HG03175 (cell line): ENCODE data around the gene ACOT9.
"Not testable (repeated sequence)": the region's sequence is repeated elsewhere in the genome, so short reads cannot be mapped to it uniquely, and the experiment has no call there.

Source experiments
- ATAC-seq: cut with Tn5 transposase; IDR thresholded peaks from one replicate; pipeline ENCODE4 v1.9.1; 2021; ENCODE audit warnings: mild to moderate bottlenecking, moderate library complexity; ENCODE audit not compliant: unreplicated experiment

ACOT9 gene

DNA sequence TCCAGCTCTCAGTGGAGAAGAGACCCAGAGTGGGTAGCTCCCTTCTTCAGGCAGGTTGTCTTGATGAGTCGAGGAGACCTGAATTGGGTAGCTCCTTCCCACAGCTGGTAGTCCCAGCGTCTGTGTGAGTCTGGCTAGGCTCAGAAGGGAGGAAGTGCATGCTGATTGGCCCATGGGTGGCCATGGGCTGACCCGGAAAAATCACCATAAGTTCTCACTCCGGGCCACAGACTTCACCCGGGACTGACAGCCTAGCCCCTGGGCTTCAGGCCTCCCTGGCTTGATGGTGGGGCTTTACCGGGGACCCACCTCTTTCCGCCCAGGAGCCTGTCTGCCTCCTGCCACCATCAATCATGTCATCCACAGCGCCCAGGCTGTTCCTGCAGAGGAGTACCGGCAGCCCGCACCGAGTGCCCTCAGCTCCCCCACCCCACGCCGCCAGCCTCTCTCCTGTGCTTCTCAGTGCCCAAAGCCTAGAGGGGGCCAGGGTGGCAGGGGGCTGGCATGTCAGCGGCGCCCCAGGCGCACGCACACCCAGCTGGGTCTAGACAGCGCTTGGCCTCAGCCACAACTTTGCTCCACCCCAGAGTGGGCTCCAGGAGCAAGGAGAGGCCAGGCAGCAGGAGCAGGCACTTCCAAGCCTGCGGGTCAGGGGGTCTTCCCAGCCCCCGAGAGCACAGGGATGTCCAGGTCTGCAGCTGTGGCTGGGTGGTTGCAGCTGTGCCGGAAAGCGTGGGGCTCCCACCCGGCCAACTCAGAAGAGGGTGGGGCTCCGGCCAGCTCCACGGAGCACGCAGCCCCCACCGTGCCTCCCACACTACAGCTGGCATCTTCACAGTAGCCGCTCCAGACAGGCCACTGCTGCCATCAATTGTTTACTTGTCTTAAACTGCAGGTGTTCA, 23.8 kb upstream of the ACOT9 start:
- ATAC-seq = peak; percentile 76

DNA sequence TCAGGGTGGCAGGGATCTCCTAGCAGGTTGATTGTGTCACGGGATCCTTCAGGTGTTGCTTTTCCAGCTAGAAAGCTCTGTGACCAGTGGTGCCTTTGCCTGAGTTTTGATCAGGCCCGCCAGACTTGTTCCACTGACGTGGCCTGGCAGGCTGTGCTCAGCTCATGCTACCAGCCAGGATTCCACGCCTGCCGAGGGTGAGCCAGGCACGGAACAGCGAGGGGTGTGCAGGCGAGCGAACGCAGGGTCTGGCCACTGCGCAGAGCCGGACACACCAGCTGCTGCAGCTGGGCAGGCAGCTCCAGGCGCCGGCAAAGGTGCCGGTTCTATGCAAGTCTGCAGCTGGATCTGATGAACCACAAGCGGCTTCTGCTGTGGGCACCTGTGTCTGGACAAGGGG, 22.8 kb upstream of the ACOT9 start:
- ATAC-seq = no peak

DNA sequence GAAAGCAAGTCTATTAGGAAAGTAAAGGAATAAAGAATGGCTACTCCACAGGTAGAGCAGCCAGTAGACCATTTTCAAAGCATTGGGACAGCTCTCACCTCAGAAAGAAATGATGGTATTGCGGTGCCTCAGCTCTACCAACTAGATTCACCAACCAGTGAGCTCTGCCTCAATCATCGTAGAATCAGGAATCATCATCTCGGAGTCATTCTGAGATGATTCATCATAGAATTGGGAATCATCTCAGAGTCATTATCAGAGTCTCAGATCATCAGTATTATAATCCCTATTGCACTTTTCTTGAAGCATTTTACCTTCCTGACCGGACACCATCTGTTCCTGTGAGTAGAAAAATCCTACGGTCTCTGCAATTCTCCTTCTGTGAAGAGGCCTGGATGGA, 22.4 kb upstream of the ACOT9 start:
- ATAC-seq = no peak

DNA sequence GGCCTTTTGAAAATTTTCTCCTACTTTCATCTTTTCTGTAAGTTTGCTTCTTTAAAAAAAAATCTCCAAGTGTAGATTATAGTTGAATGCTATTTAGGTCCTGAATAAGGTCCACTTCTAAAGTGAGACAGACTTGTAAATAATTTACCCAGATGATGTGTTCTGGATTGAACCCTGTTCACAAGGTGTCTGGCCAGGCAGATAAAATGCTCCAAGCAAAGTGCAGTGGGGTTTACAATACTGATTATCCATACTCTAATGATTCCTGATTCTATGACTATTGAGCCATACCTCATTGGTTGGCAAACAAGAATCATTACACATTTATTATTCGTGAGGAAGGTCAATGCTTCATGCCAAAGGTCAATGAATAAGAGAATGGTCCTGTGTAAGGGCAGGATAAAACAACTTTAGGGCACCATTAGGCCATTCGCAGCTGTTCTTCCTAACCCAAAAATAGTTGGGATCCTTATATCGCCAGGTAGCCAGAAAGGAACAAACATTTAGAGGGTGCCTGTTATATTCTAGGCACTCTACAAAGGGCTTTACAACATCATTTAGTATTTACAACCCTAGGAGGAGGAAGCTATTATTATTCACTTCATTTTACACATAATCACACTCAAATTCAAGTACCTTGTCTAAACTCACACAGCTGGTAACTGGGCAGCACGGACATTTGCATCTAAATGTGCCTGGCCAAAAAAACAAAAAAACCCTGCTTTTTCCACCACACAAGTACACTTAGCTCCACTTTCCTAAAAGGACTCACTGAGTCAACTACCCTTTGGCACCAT, 21.3 kb upstream of the ACOT9 start:
- ATAC-seq = no peak

DNA sequence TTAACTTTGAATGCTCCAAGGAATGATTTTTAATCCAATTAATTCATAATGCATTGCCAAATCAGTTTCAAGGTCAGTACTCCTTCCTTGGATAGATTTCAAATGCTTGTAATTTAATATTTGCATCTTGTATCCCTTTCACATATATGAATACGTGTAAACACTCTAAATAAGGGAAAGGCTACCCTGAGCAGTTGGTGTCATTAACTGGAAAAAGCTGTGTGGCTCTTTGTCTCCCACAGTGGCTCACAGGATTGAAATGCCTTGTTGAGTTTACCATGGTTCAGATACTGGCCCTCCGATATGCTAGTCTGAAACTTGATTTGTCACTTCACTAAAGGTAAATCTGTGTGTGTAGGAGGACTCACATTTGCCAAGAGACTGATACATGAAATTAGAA, 16.7 kb upstream of the ACOT9 start:
- no peak for ATAC-seq

DNA sequence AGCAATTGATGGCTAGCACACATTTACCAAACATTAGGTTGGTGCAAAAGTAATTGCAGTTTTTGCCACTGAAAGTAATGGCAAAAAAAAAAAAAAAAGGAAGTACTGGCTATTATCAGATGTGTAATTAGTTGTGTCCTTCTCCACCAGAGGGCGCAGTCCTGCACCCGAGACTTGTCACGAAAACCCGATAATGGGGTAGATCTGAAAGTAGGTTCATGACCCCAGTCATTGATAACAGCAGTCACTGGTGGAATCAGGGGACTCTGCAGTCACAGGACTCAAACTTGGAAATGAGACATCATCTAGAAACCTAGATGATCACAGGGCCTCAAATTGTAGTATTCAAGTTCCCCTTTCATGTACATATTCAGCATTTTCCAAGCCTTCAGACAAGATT, 13.1 kb upstream of the ACOT9 start:
- ATAC-seq = peak; percentile 83

DNA sequence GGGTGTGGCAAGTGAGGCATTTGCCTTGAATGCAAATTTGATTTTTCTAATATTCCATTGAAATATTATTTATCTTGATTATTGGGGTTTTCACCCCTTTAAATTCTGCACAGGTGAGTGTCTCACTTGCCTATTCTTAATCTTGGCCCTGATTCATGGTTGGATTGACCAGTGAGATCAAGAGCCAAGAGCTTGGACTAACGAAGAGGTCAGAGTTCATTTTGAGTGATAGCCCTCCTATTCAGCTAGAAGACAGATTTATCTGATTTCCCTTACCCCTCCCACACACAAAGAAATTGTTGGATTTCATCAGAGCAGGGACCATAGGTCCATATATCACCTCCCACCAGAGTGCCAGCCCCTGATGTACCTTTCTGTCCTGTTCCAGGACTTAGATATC, 11.6 kb upstream of the ACOT9 start:
- no peak for ATAC-seq

DNA sequence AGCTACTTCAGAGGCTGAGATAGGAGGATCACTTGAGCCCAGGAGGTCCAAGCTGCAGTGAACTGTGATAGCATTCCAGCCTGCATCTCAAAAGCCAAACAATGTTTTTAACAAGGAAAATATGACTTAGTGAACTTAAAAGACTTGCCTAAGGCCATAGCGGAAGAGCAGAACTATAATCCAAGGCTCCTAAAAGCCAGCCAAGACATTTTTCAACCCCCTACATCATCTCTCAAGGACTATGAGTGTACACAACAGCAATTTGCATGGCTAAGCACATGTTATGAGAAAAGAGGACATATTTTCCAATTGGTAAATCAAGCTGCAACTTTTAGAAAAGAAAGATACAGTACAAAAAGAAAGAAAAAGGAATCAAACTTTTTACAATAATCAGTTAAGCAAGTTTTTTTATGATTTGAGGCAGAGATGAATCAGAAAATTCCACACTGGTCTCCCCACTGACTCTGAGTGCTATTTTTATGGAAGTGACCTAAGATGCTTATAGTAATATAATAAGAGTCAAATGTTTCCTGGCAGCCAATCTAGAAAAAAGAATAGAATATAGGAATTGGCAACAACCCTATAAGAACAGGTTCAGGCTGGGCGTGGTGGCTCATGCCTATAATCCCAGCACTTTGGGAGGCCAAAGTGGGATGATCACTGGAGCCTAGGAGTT, 9.8 kb upstream of the ACOT9 start:
- ATAC-seq = no peak

DNA sequence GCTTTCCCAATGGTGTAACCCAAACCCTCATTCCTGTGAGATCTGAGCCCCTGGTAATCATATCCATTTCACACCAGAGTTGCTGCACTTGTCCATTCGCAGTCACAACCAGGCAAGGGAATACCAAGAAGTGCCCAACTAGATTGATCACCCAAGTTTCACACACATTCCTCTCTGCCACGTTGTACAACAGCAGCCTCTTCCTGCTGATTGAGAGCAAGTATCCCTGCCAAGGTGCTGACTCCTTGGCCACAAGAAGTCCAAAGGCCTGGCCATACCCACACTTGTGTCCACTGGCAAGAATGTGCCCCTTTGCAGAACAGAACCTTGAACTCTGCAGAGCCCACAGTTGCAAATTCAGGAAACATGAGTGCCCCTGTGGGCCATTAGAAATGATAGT, 6.5 kb upstream of the ACOT9 start:
- no peak for ATAC-seq

DNA sequence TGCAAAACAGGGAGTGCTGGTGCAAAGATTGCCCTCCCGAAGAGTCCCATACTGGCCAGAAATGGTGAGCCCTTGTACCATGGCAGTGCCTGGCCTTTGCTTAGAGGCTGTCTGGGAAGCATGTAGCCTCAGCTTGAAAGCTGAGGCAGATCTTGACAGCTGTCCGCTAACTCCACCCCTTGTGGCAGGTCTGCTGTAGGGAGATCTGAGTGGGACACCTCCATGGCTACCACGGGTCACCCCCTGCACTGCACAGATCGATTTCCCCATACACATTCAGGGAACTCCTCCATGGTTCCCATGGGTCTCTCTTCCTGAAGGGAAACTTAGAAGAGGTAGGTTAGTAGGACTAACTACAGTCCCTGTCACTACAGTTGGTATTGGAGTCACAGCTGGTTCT, 6.1 kb upstream of the ACOT9 start:
- ATAC-seq = no peak

DNA sequence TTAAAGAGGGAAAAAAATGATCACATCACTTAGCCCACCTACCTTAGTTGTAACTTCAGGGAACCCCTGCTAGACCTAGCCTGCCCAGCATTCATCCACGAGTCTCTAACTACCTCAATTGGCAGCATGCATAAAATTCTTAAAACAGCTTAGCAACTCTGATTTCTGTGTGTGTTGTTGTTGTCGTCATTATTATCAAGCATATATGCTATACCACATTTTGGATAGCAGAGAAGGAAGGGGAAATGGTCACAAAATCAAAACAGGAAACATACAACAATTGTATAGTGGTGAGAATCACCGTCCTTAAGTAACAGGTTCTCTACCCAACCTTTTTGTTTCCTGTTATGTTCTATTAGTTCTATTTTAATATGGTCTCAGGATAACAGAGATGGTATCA, 2.7 kb upstream of the ACOT9 start:
- ATAC-seq = no peak

DNA sequence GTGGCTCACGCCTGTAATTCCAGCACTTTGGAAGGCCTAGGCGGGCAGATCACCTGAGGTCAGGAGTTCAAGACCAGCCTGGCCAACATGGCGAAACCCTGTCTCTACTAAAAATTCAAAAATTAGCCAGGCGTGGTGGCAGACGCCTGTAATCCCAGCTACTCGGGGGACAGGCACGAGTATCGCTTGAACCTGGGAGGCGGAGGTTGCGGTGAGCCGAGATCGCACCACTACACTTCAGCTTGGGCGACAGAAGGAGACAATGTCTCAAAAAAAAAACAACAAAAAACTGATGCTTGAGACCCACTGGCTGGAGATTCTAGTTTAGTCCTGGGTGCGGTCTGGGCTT, 521 bp upstream of the ACOT9 start:
- not testable (repeated sequence) for ATAC-seq

DNA sequence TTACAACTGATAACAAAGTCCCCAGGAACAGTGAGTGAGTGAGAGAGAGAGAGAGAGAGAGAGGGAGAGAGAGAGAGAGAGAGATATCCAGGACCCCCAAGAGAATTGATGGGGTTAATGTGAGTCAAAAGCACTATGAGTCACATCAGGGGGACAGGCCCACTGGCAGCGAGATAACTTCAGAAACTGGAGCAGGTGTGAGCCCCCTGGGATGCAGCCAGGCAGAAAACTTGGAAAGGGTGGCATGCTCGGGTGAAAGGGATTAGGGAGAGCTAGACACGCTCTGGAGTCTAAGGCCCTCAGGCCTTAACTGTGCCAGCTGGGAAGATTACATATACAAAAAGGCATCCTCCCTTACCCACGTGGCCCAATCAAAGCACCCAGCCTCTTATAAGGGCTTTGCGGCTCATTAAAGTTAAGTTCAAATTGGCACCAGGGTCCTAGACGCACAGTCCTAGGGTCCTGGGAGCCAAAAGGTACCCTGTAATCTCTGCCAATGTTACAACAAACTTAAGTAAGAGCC, 841 bp downstream of the ACOT9 start:
- peak; percentile 22 for ATAC-seq

DNA sequence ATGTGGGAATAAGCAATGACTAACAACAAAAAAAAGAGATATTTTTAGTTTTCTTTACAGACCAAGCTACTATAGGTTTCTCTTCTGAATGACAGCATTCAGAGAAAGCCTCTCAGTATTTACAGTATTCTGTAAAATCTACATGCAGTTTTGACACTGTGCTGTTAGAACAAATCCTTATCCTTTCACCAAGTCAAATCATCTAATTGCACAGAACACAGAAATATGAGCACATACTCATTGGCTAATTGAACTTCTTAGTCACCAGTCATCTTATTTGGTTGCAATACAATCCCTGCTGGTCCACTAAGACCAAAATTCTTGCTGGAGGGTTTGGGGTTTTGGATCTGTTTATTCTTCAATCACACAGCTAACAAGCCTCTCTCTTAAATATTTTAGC, 5.7 kb downstream of the ACOT9 start:
- no peak for ATAC-seq

DNA sequence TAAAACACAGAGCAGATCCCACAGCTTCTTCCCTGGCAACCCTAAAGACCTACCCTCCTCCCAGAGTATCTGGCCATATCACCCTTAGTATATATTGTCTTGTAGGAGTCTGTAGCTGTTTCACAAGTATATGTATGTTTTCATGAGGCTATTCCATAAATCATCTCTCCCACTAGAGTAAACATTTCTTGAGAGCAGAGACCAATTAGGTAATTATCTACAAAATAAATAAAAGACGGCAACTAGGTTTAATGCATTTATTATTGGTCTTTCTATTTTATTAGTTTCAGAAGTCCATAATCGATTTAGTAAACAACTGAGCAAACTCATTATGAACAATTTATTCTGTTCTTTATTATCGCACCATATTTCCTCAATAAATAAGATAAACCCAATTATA, 7.0 kb downstream of the ACOT9 start:
- no peak for ATAC-seq

DNA sequence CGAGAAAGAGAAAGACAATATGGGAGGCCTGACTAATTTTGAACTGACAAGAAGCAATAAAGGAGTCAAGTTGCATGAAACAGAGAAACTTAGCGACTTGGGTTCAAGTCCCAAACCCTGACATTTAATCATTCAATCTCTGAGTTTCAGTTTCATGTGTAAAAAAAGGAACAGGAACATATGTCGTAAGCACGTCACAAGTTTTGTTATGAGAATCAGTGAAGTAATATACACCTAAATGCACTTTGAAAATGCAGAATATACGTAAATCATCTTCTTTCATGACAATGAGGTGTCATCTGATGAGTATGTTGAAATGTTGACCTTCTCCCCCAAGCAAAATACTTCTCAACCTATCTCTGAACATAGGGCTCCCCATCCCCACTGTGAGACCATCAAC, 10.4 kb downstream of the ACOT9 start:
- peak; percentile 93 for ATAC-seq

DNA sequence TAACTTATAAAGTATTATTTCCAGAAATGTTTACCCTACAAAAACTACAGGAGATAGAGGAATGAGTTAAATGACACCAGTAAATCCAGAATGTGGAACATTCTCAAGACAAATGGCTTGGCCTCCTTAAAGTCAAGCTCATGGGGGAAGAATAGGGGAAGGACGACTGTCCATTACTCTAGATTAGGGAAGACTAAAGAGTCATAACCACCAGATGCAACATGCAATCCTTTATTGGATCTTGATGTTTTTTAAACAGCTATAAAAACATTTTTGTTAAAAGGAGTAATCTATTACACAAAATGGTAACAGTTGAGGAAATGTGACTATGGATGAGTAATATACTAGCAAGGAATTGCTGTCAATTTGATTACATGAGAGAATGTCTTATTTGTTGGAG, 11.1 kb downstream of the ACOT9 start:
- ATAC-seq = no peak

DNA sequence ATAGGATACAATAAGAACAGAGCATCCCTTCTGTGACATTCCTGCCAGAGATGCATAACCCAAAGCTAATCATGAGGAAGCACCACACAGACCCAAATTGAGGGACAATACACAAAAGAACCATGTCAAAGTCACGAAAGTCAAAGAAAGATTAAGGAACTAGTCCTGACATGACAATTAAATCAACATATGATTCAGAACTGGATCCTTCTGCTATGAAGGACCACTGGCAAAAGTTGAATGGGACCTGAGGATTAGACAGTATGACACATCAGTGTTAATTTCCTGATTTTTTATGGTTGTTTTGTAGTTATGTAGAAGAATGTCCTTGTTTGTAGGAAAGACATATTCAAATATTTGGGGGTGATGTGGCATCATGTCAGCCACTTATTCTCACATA, 13.9 kb downstream of the ACOT9 start:
- no peak for ATAC-seq

DNA sequence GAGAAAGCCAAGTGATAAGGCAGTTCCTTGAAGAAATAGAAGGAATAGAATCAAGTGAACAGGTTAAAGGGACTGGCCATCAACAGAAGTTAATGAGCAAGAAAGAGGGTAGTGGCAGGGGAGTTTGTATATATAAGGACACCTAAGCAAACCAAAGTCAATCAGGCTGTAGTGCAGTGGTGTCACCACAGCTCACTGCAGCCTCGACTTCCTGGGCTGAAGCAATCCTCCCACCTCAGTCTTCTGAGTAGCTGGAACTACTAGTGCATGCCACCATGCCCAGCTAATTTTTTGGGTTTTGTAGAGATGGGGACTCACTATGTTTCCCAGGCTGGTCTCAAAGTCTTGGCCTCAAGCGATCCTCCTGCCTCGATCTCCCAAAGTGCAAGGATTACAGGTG, 15.9 kb downstream of the ACOT9 start:
- ATAC-seq = no peak

DNA sequence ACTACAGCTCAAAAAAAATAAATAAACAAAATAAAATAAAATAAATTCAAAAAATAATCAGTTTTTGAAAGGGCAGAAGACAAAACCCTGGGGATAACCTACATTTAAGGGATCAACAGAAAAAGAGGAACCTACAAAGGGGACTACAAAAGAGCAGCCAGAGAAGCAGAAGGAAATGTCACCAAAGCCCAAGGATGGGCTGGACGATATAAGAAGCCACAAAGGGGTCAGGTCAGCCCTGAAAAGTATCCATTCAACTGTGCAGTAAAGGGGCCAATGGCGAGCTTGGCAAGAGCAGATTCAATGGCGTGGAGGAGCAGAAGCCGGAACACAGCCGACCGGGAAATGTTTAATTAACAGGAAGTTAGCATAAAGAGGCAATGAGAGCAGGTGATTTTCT, 16.9 kb downstream of the ACOT9 start:
- ATAC-seq = no peak

DNA sequence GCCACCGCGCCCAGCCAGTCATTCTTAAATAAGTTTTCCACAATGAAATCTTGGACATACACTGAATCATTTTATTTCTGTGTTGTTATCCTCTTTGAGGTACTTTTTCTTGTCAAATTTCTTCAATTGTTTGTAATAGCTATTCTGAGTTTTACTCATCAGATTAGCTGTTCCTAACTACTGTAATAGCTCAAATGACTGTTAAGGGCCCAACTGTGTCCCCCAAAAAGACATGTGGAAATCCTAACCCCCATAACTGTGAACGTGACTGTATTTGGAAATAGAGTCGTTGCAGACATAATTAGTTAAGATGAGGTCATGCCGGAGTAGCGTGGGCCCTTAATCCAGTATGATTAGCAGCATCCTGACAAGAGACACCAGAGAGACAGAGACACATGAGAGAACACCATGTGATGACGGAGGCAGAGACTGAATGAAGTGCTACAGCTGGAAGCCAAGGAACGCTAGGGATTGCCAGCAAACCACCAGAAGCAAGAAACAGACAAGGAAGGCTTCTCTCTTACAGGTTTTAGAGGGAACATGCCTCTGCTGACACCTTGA, 22.9 kb downstream of the ACOT9 start:
- ATAC-seq = no peak
